ENCODE results near the gene MYBBP1A. TPM values are rescaled to one million over a fixed set of nuclear protein-coding genes. Genes with fewer than 3 reads are reported as not detected.

Gene MYBBP1A
- total and polyA plus RNA-seq, 2 of the 13 experiments (the other 11 are each of a cell fraction or from before 2014, with no cell fraction given) = 18.6 to 54.8 TPM

DNA sequence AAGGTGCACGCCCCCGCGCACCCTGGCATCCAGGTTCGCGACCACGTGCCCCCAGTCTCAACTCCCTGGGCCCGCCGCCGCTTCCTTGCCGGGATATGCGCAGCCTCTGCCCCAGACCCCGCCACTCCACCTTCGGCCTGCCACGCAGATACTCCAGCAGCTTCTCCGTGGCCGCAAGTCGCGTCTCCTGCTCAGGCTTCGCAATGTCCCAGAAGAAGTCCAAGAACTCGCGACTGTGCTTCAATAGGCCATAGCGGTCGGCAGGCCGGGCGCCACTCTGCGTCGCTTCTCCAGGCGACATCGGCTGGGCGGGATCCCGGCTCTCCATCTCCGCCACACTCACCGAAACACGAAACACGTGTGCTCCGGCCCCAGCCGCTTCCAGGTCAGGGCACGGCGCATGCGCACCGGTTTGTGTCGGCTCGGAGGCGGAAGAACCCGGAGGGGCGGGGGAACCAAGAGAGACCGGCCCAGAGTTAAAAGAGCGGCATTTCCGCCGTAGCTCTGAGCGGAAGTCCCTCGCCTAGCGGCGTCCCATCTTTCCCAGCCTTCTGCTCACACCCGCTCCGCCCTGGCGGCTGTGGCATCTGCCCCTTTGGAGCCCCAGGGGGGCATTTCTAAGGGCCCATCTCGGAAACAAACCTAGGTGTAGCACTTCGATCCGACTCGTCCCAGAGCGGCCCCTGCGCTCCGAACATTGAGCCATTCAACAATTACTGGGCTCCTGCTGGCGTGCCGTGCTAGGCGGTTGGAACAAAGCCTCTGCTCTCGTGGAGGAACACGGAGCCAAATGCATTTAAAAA, at the start of gene MYBBP1A (continued):
- TF ChIP-seq SKI (IDR thresholded peaks at IDR 0.05; ENCODE audit: partially characterized antibody) = no peak
- peak; percentile 96 for TF ChIP-seq ZNF501 (CRISPR knock-in tag; IDR thresholded peaks at IDR 0.05)
- TF ChIP-seq PLSCR1 (CRISPR knock-in tag; IDR thresholded peaks at IDR 0.05; ENCODE audit: borderline replicate concordance) = no peak
- no peak for TF ChIP-seq CREBL2 (CRISPR knock-in tag; IDR thresholded peaks at IDR 0.05; ENCODE audit: borderline replicate concordance)
- TF ChIP-seq CREM (IDR thresholded peaks at IDR 0.05) = peak; percentile 40; the same call in 1 of the 2 replicates
- no peak for TF ChIP-seq CREM (CRISPR knock-in tag; IDR thresholded peaks at IDR 0.05)
- TF ChIP-seq AGO1 (IDR thresholded peaks at IDR 0.05; ENCODE audit: low read depth, low read length, poor library complexity, severe bottlenecking) = peak; percentile 54
- no peak for TF ChIP-seq ZNF33A (CRISPR knock-in tag; IDR thresholded peaks at IDR 0.05; ENCODE audit: borderline replicate concordance)
- peak; percentile 88; the same call in 1 of the 2 replicates for TF ChIP-seq ETV5 (CRISPR knock-in tag; IDR thresholded peaks at IDR 0.05; ENCODE audit: borderline replicate concordance)
- TF ChIP-seq PPARG (CRISPR knock-in tag; conservative IDR thresholded peaks at IDR 0.05) = no peak
- peak; percentile 87; the same call in 1 of the 2 replicates for TF ChIP-seq CENPBD1 (CRISPR knock-in tag; IDR thresholded peaks at IDR 0.05; ENCODE audit: borderline replicate concordance, low read depth)
- TF ChIP-seq, protein P1, sequence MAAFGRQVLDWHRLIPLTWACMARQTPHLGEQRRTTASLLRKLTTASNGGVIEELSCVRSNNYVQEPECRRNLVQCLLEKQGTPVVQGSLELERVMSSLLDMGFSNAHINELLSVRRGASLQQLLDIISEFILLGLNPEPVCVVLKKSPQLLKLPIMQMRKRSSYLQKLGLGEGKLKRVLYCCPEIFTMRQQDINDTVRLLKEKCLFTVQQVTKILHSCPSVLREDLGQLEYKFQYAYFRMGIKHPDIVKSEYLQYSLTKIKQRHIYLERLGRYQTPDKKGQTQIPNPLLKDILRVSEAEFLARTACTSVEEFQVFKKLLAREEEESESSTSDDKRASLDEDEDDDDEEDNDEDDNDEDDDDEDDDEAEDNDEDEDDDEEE (CRISPR knock-in tag; IDR thresholded peaks at IDR 0.05) = peak; percentile 68; the same call in 1 of the 2 replicates
- no peak for TF ChIP-seq ZNF589 (CRISPR knock-in tag; conservative IDR thresholded peaks at IDR 0.05)
- peak; percentile 27; the same call in 1 of the 2 replicates for TF ChIP-seq ZSCAN31 (CRISPR knock-in tag; IDR thresholded peaks at IDR 0.05; ENCODE audit: low read depth)
- TF ChIP-seq SIN3A (IDR thresholded peaks at IDR 0.05; ENCODE audit: borderline replicate concordance, low read depth, low read length) = peak; percentile 91
- TF ChIP-seq SMAD9 (CRISPR knock-in tag; IDR thresholded peaks at IDR 0.05) = no peak
- TF ChIP-seq RFX1 (IDR thresholded peaks at IDR 0.05) = no peak
- no peak for TF ChIP-seq ZNF138 (CRISPR knock-in tag; IDR thresholded peaks at IDR 0.05; ENCODE audit: low read depth)
- TF ChIP-seq CCAR2 (optimal IDR thresholded peaks at IDR 0.05; ENCODE audit: low read depth, low read length) = no peak
- peak; percentile 14 for TF ChIP-seq AHDC1 (CRISPR knock-in tag; IDR thresholded peaks at IDR 0.05; ENCODE audit: borderline replicate concordance)
- peak; percentile 41; the same call in 1 of the 2 replicates for TF ChIP-seq HDAC2 (CRISPR knock-in tag; IDR thresholded peaks at IDR 0.05)
- TF ChIP-seq ZNF263 (CRISPR knock-in tag; IDR thresholded peaks at IDR 0.05) = peak; percentile 57
